Measurements from ENCODE around the gene MBD6.

- TF ChIP-seq, protein P1, sequence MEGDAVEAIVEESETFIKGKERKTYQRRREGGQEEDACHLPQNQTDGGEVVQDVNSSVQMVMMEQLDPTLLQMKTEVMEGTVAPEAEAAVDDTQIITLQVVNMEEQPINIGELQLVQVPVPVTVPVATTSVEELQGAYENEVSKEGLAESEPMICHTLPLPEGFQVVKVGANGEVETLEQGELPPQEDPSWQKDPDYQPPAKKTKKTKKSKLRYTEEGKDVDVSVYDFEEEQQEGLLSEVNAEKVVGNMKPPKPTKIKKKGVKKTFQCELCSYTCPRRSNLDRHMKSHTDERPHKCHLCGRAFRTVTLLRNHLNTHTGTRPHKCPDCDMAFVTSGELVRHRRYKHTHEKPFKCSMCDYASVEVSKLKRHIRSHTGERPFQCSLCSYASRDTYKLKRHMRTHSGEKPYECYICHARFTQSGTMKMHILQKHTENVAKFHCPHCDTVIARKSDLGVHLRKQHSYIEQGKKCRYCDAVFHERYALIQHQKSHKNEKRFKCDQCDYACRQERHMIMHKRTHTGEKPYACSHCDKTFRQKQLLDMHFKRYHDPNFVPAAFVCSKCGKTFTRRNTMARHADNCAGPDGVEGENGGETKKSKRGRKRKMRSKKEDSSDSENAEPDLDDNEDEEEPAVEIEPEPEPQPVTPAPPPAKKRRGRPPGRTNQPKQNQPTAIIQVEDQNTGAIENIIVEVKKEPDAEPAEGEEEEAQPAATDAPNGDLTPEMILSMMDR (conservative IDR thresholded peaks at IDR 0.05; ENCODE audit: low read length): no peak
- no peak for TF ChIP-seq EZH2phosphoT487 (IDR thresholded peaks at IDR 0.05; ENCODE audit: borderline replicate concordance, low read depth, low read length)
These were observed 49.5 kb downstream of the MBD6 start for GRCh38 chr12:57571926-57572762.

All from OCI-LY7 (cell line).